Neural crest cell (in vitro differentiated cells): ENCODE measurements around the gene RTKN. TPM values are rescaled to one million over a fixed set of nuclear protein-coding genes. Genes with fewer than 3 reads are reported as not detected.
A peak's percentile ranks its signal among the peaks of the same experiment; 100 is the strongest.

Experiments
- DNase-seq: peaks from one replicate; pipeline ENCODE4 v3.0.0; 2021; ENCODE audit warnings: low read depth, mixed read lengths, low spot score
- H3K27ac Mint-ChIP-seq: one replicate; pipeline ENCODE4 v1.8.0; 2021; ENCODE audit warnings: mild to moderate bottlenecking, mixed read lengths; ENCODE audit not compliant: unreplicated experiment
- H3K27me3 Mint-ChIP-seq: 2 replicates; pipeline ENCODE4 v1.8.0; 2021; ENCODE audit warnings: low read depth, mild to moderate bottlenecking, mixed read lengths
- H3K36me3 Mint-ChIP-seq: 2 replicates; pipeline ENCODE4 v1.8.0; 2021; ENCODE audit warnings: low read depth, mild to moderate bottlenecking, mixed read lengths
- H3K4me1 Mint-ChIP-seq: 2 replicates; pipeline ENCODE4 v1.8.0; 2021; ENCODE audit warnings: mixed read lengths
- H3K4me3 Mint-ChIP-seq: one replicate; pipeline ENCODE4 v1.8.0; 2021; ENCODE audit warnings: mild to moderate bottlenecking, mixed read lengths
- H3K9me3 Mint-ChIP-seq: 2 replicates; pipeline ENCODE4 v1.8.0; 2021; ENCODE audit warnings: mixed read lengths
- CTCF ChIP-seq: fragments of 200-600 bp; sonication (generic); conservative IDR thresholded peaks from 2 replicates; pipeline ENCODE4 v1.5.0; 2021; ENCODE audit warnings: antibody characterized with exemption, mild to moderate bottlenecking
- total RNA-seq: library from RNA; stranded (reverse); gene quantifications from 2 replicates; pipeline ENCODE4 v1.2.1, GENCODE V29; 2021

RTKN gene
- total RNA-seq, 1 donor from 2014 or later, result 62.0 TPM

DNA sequence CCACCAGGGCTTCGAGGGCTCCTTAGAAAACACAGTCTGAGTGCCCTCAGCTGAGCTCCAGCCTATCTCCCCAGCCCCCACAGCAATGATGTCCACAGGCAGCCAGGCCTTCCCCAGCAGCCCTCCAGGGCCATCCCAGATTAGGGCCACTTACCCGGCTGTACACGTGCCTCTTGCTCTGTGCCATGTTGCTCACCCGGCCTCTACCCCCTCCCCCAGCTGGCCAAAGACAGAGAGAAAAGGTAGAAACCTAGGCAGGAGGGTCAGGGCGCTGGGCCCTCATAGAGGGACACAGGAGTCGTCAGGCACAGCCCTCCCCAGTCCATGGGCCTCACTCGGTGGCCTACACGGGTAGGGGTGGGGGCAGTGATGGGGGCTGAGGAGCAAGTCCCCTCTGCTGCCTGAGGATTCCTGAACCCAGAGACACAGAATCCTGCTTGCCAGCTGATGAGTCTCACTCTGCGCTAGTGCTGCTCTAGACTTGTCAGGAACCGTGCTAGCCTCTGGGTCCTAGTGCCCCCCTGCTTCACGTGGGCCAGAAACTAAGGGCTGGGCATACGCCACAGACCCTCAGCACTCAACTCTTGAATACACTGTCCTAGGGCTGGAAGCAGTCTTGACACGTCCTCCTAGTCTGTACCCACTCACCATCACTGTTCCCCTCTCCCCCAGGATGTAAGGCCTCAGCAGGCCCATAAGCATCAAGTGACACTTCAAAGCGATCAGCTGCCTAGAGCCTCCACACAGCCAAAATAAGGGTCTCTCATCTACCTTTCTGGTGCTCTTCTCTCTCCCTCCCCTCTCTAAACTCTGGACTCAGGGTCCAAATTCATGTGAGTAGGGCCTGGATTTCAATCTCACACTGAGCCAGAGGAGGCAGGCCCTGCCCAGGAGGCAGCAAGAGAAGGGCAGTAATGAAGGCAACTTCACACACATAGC lies 61.6 kb downstream of the RTKN start, which contains the start of gene DCTN1:
DCTN1 (minus strand) TSS at position 461 of the 939 bp plus-strand sequence; CDS start at position 187, 274 bp downstream.
- Mint-ChIP-seq H3K27me3 (no peaks in the 10 kb centered on the region), H3K27ac (peak within 1 kb of the TSS; percentile 0), H3K4me1 (peaks cover 26% of the 10 kb centered on the region), H3K4me3 (peak within 1 kb of the TSS; percentile 60), H3K9me3 (no peaks in the 10 kb centered on the region), H3K36me3 (no peaks in the 10 kb centered on the region)
- TF ChIP-seq CTCF, result no peak
- DNase-seq, result peak; percentile 19

DNA sequence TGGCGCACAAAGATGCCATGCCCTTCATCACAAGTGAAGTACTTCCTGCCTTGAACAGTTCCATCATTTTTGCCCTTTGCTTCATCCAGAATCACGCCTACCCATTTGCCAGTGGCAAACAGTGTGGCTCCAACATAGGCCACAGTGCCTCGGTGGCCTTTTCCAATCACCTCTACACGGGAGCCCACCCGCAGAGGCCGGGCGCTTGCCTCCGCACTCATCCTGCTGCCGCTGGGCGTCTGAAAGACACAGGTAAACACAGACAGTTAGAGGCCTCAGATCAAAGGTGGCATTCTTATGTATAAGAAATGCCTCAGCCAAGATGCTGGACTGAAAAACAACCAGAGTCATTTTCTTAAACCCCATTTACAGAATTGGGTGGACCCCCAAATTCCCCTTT lies 63.7 kb downstream of the RTKN start:
- DNase-seq, result no peak
- H3K27me3 Mint-ChIP-seq, result no peaks in the 10 kb centered on the region
- no peak overlapping the region for H3K27ac Mint-ChIP-seq
- H3K4me1 Mint-ChIP-seq, result peaks cover 43% of the 10 kb centered on the region
- no peak for TF ChIP-seq CTCF
- no peak overlapping the region for H3K4me3 Mint-ChIP-seq
- H3K36me3 Mint-ChIP-seq, result no peaks in the 10 kb centered on the region
- H3K9me3 Mint-ChIP-seq, result no peaks in the 10 kb centered on the region

DNA sequence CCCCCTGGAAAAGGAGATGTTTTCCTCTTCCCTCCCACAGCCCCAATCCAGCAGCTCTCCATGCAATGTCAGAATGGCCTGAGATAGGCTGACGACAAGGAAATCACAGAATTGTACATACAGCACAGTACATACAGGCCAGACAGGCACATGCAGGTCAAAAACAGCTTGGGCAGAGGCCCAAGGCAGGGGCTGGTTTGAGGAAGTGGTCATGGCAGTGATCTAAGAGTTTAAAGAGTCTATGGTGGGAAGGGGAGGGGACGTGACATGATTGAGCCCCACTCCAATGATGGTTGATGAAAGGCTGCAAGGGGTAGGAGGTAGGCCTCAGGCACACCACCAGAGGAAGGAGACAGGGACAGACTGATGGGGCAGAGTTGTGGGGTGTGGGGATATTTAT lies 65.9 kb downstream of the RTKN start:
- Mint-ChIP-seq H3K36me3 (no peaks in the 10 kb centered on the region), H3K9me3 (no peaks in the 10 kb centered on the region), H3K27ac (no peak overlapping the region), H3K27me3 (no peaks in the 10 kb centered on the region), H3K4me3 (no peak overlapping the region), H3K4me1 (peaks cover 35% of the 10 kb centered on the region)
- TF ChIP-seq CTCF, result no peak
- no peak for DNase-seq

Other genes with a start within 250 kb of the RTKN start
- 95.7 and 101 TPM in 2 replicates for gene MTHFD2, start 243.3 kb downstream of the RTKN start, total RNA-seq
- gene SLC4A5, start 98.5 kb downstream of the RTKN start, total RNA-seq, result 1.3 and 3.0 TPM in 2 replicates
- 198 and 202 TPM in 2 replicates for gene DCTN1, start 61.6 kb downstream of the RTKN start, total RNA-seq
- 7.3 and 7.9 TPM in 2 replicates for gene C2orf81, start 20.3 kb downstream of the RTKN start, total RNA-seq
- gene WDR54, start 20.2 kb downstream of the RTKN start, total RNA-seq, result 56.9 and 57.8 TPM in 2 replicates
- gene INO80B, start 13.2 kb upstream of the RTKN start, total RNA-seq, result 31.3 and 33.1 TPM in 2 replicates
- gene WBP1, start 16.5 kb upstream of the RTKN start, total RNA-seq, result 86.7 and 89.7 TPM in 2 replicates
- 53.7 and 56.1 TPM in 2 replicates for gene MOGS, start 23.4 kb upstream of the RTKN start, total RNA-seq
- gene MRPL53, start 30.7 kb upstream of the RTKN start, total RNA-seq, result 72.4 and 74.6 TPM in 2 replicates
- 34.7 and 35.0 TPM in 2 replicates for gene CCDC142, start 41.1 kb upstream of the RTKN start, total RNA-seq
- 29.6 and 31.6 TPM in 2 replicates for gene TTC31, start 41.1 kb upstream of the RTKN start, total RNA-seq
- gene LBX2, start 57.7 kb upstream of the RTKN start, total RNA-seq, result 0.28 TPM in 1 of 2 replicates, not detected in the other
- gene PCGF1, start 65.8 kb upstream of the RTKN start, total RNA-seq, result 25.4 and 30.0 TPM in 2 replicates
- gene TLX2, start 72.5 kb upstream of the RTKN start, total RNA-seq, result not detected in 2 replicates
- 0.49 and 0.77 TPM in 2 replicates for gene DQX1, start 84.3 kb upstream of the RTKN start, total RNA-seq
- gene AUP1, start 87.8 kb upstream of the RTKN start, total RNA-seq, result 110 and 113 TPM in 2 replicates
- 44.7 and 45.4 TPM in 2 replicates for gene HTRA2, start 88.0 kb upstream of the RTKN start, total RNA-seq
- 28.3 and 30.2 TPM in 2 replicates for gene LOXL3, start 112.0 kb upstream of the RTKN start, total RNA-seq
- 22.4 TPM in 2 replicates for gene DOK1, start 112.8 kb upstream of the RTKN start, total RNA-seq
- 0.45 and 0.77 TPM in 2 replicates for gene M1AP, start 206.4 kb upstream of the RTKN start, total RNA-seq
- gene SEMA4F, start 212.3 kb upstream of the RTKN start, total RNA-seq, result 11.0 and 12.4 TPM in 2 replicates